ENCODE data around the gene RPL28.
"Not testable (repeated sequence)": the region's sequence is repeated elsewhere in the genome, so short reads cannot be mapped to it uniquely, and the experiment has no call there.

The RPL28 gene

DNA sequence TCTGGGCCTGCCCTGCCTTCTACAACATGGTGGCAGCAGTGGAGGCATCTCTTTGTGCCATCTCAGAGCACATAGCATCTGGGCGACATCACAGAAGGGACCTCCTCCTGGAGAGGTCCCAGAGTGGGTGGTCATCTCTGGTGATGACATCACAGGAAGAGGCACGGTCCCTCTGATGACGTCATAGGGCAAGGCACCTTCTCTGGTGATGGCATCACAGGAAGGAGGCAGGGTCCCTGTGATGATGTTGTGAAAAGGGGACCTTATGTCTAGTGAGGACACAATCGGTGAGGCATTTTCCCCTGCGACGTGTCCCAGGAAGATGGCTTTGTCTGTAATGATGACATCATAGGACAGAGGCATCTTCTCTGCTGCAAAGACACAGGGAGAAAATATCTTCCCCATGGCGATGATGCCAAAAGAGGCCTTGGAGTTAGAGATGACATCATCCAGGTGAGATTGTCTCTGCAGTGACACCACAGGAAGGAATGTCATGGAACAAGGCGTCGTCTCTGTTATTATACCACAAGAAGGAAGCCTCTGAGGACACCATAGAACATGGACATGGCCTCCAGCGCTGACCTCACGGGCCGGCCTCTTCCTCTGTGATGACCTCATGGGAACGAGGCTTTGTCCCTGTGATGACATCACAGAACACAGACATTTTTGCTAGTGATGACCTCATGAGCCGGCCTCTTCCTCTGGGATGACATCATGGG lies 46.7 kb downstream of the RPL28 start:
- no peak for DNase-seq

DNA sequence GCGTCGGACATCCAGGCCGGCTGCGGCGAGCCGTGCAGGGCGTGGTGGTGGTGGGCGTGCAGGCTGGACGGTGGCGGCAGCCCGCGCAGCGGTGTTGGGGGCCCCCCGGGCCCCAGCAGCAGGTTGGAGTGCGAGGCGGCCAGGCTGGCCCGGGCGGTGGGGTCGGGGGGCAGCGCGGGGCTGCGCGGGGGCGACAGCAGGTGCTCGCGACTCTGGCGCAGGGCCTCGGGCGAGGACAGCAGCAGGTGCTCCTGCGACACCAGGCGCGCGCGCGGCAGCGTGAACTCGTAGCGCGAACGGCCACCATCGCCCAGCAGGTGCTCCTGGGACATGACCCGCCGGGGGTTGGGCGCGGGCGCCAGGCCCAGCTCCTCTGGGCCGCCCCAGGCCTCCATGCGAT lies 47.6 kb downstream of the RPL28 start:
- DNase-seq: no peak

DNA sequence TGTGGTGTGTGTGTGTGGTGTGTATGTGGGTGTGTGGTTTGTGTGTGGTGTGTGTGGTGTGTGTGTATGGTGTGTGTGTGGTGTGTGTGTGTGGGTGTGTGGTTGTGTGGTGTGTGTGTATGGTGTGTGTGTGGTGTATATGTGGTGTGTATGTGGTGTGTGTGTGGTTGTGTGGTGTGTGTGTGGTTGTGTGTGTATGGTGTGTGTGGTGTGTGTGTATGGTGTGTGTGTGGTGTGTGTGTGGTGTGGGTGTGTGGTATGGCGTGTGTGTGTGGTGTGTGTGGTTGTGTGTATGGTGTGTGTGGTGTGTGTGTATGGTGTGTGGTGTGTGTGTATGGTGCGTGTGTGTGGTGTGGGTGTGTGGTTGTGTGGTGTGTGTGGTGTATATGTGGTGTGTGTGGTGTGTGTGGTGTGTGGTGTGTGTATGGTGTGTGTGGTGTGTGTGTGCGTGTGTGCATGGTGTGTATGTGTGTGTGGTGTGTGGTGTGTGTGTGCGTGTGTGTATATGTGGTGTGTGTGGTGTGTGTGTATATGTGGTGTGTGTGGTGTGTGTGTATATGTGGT lies 48.7 kb downstream of the RPL28 start:
- no peak for DNase-seq

DNA sequence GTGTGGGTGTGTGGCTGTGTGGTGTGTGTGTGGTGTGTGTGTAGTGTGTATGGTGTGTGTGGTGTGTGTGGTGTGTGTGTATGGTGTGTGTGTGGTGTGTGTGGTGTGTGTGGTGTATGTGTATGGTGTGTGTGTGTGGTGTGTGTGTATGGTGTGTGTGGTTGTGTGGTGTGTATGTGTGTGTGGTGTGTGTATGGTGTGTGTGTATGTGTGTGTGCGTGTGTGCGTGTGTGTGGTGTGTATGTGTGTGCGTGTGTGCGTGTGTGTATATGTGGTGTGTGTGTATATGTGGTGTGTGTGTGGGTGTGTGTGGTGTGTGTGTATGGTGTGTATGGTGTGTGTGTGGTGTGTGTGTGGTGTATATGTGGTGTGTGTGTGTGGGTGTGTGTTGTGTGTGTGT lies 49.3 kb downstream of the RPL28 start:
- no peak for DNase-seq

DNA sequence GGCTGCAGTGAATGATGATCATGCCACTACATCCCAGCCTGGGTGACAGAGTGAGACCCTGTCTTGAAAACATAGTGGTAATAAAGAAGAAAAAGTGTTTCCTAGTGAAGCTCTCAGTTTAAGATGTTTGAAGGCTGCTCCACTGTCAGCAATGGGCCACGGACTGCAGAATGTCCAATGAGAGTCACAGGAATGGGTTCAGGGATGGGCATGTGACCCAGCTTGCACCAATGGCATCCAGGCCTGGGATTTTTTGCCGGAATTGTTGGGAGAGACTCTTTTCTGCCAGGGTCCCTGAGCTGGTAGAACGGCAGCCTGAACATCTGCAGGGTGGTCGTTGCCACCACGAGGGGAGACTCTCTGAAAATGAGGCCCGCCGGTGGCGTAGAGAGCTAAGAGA lies 51.1 kb downstream of the RPL28 start:
- DNase-seq: no peak

DNA sequence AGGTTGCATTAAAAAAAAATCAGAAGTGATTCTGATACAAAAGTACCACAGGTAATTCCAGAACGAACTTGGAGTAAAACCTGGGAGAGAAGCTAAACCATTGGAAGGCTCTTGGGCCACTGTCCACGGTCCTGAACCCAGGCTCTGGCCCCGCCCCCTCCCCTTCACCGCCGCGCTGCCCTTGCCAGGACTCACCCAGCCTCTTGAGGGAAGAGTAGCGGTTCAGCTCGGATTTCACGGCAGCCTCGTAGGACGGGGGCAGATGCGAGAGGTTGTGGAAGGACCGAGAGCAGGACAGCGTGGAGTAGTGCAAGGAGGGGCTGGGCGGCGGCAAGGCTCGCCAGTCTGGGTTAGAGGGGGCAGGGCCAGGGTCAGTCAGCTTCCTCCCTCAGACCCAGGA lies 51.7 kb downstream of the RPL28 start:
- no peak for DNase-seq

DNA sequence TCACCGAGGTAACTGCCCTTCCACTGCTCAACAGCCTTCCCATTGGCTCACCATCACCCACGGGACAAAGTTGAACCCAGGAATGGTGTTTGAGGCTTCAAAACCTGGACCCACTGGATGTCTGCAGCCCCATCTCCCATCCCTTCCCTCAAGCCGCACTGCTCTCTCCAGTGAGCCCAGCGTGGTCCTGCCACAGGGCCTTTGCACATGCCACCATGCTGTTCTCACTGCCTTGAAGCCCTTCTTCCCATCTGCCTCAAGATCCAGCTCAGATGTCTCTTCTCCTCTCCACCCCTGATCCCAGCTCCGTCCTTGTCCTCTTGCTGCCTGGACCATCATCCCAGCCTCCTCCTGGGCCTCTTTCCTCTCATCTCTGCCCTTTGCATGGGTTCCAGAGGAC lies 53.3 kb downstream of the RPL28 start:
- no peak for DNase-seq

DNA sequence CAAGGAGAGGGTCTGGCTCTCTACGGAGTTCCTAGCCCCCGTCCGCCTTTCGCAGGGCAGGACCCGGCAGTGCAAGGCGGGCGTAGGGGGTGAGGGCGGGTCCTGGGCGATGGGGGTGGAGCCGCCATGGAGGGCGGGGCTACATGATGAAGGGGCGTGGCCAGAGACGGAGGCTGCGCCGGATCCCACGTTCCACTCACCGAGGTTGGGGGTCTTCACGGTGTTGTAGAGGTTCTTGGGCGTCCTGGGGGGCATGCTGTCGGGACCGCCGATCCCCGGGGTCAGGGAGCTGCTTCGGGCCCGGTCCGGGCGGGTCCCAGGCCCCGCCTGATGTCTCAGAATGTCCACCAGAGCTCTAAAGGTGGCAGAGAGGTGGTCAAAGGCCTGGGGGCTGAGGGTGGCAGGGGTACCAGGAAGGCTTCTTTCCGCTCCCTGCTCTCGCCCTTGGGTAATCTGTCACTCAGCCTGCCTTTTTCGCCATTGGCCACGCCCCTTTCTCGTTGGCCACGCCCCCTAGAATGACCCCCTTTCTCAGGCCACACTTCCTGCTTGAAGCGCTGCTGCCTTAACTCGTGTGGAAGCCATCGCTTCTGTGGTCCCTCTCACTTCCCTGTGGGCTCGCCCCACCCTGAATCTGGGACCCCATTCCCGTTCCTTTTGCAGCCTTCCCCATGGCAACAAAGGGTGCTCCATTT lies 54.8 kb downstream of the RPL28 start:
- DNase-seq: no peak

DNA sequence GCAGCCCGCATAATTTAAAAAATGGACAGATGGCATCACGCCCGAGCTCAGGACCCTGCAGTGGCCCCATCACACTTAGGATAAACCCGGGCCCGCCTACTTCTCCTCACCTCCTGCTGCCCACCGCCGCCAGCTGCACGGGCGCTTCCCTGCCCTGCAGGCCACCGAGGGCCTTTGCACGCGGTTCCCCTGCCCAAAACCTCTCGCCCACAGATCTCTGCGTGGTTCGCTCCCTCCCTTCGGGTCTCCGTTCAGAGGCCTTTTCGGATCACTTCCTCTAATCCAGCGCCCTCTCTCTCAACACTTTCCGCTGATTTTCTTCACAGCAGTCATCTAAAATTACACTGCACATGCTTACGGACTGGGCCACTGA lies 55.6 kb downstream of the RPL28 start:
- no peak for DNase-seq

DNA sequence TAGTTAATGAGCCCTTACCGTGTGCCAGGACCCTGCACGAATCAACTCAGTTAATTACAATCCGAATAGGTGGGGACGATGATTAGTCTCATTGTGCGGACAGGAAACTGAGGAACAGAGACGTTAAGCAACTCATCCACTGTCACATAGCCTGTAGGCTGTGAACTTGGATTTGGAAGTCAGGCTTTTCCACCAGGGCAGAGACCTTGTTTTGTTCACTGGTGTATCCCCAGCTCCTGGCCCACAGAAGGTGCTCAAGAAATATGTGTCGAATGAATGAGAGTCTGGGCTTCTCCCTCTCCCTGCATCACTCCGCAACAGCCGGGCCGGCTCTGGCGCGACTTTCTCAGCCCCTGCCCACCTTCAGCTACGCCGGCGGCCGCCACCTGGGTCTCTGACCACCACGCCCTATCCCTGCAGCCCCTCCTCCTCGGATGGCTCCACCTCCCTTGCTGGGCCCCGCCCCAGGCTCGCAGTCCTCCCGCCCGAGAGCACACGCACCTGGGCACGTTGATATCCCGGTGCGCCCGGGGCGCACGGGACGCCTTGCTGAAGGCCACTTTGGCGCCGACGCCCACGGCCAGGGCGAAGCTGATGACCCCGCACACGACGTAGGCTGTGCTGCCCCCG lies 56.1 kb downstream of the RPL28 start:
- no peak for DNase-seq

DNA sequence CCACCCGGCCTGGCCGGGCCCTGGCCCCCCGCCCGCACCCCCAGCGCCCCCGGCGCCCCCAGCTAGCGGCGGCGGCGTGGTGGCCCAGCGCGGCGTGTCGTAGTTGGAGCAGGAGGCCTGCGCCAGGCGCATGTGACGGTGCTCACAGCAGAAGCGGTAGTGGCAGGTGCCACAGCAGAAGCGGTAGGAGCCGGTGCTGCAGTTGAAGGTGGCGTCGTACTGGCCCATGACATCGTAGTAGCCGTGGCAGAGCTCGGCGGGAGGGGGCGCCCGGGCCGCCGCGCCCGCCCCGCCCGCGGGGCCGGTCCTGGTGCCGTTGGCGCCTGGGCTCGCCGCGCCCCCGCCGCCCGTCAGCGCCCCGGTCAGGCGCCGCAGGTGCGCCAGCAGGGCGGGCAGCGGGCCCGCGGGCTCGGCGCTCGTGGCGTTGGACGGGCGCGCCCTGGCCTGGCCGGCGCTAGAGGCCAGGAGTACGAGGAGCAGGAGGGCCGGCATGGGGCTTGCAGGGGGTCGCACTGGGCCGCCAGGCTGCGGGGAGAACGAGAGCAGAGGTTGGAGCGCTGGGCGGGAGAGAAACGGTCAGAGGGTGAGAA lies 56.7 kb downstream of the RPL28 start:
- no peak for DNase-seq

DNA sequence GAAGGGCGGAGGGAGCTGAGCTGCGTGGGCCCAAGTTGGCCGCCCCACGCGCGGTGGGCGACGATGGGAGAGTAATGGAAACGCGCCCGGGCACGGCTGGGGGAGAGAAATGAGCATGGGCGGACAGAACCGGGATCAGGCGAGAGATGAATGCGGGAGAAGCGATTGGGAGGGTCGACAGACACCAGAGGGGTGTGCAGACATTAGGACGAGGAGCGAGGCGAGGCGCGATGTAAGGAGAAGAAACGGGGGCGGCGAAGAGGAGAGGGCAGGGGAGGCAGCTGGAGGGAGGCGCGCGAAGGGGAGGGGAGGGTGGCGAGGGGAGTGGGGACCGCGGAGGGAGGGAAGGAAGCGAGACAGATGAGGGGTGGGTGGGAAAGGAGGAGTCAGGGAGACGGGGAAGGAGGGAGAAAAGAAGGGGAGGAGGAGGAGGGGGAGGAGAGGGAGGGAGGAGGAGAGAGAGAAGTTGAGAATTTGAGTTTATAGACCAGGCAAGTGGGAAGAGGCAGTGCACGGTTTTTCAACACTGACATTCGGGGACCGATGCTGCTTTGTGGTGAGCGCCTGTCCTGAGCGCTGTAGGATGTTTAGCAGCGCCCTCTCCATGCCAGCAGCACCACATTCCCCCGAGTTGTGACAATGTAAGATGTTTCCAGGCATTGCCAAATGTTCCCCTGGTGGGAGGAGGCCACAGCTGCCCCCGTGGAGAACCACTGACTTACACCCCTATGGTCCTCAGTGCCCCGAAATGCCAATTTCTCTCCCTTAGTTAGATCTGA lies 57.5 kb downstream of the RPL28 start, which contains the start of gene SHISA7:
TSS of gene SHISA7 (minus strand) at position 256 of the 779 bp plus-strand sequence. CDS start 437 bp downstream, outside the sequence.
- no peak for DNase-seq

DNA sequence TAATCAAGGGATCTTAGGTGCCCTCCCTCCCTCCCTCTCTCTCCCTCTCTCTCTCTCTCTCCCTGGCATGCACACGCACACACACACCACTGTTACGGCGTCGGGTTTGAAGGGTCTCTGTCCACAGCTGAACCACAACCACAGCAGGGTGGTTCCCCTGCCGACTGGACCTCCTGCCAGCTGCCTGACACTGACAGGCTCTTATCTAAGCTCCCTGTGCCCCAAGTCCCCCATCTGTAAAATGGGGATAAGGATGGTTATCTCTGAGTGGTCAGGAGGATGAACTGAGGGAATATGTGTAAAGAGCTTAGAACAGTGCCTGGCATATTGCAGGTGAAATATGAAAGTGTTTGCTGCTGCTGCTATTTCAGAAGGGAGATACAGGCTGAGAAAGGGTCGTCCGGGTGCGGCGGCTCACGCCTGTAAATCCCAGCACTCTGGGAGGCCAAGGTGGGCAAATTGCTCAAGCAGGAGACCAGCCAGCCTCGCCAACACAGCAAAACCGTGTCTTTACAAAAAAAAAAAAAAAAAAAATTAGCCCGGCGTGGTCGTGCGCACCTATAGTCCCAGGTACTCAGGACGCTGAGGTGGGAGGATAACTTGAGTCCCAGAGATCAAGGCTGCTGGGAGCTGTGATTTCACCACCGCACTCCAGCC lies 58.2 kb downstream of the RPL28 start:
- no peak for DNase-seq

DNA sequence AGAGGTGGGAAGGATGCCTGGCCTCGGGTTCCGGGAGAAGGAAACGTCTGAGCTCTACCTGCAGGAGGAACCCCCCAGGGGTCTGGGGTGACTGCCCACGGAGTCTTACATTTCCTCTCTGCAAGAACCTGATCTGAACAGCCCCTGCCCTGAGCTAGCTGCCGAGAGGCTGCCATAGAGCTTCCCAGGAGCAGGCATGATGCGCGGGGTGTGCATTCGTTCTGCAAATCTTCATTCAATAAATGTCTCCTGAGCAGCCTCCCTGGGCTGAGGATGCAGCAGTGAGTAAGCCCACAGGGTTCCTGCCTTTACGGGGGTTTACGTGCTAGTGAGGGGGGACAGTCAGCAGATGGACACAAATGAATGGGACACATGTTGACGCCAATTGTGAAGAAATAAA lies 58.9 kb downstream of the RPL28 start:
- no peak for DNase-seq

DNA sequence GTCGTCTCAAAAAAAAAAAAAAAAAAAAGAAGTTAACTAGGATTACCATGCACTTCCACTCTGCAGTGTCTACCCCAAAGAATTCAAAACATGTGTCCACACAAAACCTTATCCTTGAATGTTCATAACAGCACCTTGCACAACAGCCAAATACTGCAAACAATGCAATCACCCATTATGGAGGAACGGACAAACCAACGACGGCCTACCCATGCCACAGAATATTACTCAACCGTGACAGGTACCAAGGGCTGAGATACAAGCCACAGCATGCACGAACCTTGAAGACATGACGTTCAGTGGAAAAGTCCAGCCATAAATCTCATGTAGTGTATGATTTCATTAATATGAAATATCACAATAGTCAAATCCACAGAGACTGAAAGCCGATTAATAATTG lies 60.3 kb downstream of the RPL28 start:
- no peak for DNase-seq

DNA sequence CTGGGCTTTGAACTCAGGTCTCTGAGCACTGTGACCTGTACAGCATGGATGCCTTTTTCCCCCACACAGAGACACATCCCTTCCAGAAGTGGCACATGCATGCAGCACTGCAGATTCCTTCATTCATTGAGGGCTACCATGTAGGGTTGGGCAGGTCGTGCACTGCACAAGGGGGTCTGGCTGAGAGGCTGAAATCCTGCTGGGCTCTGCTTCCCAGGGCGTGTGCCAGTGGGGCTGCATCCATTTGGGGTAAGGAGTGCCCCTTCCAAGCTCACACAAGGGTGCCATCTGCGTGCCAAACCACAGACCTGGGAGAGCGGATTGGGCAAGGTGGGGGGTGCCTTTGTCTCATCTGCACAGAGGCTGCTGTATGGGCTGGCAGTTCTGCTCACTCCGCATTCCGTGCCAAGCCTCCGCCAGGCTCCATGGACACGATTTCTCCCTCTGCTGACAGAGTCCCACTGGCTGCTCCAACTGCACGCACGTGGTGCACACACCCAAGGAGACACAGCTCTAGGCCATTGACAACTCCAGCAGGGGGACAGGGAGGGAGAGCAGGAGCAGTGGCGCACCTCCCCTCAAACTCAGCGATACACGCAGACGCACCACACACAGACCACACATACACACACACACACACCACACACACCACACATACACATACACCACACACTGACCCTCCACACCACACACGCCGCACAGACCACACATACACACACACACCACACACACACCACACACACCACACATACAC lies 61.9 kb downstream of the RPL28 start:
- DNase-seq: no peak

DNA sequence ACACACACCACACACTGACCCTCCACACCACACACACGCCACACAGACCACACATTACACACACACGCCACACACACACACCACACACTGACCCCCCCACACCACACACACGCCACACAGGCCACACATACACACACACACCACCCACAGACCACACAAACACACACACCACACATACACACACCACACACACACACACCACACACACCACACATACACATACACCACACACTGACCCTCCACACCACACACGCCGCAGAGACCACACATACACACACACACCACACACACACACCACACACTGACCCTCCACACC lies 62.4 kb downstream of the RPL28 start:
- not testable (repeated sequence) for DNase-seq

DNA sequence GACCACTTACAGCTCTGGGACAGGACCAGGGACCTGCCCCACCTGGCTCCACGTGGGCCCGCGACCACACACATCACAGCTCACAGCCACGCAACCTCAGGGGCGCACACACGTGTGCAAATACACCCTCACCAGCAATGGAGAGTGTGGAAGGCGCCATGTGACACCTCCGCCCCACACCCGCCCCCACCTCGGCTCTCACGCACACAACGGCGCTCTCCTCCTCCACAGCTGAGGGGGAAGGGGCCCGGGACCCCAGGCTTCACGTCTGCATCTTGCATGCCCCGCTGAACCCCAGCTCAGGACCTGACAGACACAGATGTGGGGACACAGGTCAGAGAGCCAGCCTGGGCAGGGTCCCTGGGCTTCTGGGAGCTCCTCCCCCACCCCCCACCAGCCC lies 63.7 kb downstream of the RPL28 start:
- no peak for DNase-seq

DNA sequence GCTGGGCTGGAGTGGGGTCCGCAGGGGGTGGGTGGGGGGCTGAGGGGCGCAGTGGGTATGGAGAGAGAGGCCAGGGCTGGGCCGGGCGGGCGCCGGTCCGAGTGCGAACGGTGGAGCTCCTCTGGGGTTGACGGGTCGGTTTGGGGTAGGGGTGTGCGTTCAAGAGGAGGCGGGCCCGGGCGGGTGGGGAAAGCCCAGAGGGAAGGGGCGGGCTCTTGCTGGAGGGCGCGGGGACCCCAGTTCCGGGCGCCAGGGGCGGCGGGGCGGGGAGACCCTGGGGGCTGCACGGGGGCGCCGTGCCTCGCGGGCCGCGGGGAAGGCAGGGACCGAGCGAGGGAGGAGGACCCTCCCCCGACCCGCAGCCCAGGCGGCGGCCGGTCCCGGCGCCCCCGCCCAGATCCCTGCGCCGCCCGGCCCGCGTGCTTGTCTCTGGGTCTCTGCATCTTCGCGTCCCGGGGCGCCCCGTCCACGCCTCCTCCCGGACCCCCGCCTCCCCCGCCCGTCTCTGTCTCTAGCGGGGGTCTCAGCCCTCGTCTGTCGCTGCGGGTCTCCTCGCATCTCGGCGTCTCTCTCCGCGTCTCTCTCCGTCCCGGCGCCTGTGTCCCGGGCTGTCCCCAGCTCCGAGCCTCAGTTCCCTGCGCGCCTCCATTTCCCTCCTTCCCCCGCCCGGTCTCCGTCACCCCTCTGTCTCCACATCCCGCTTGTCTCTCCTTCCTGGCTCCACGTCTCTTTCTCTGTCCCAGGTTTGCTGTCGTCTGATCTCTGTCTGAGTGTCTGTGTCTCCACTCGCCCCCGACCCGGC lies 65.6 kb downstream of the RPL28 start:
- no peak for DNase-seq

DNA sequence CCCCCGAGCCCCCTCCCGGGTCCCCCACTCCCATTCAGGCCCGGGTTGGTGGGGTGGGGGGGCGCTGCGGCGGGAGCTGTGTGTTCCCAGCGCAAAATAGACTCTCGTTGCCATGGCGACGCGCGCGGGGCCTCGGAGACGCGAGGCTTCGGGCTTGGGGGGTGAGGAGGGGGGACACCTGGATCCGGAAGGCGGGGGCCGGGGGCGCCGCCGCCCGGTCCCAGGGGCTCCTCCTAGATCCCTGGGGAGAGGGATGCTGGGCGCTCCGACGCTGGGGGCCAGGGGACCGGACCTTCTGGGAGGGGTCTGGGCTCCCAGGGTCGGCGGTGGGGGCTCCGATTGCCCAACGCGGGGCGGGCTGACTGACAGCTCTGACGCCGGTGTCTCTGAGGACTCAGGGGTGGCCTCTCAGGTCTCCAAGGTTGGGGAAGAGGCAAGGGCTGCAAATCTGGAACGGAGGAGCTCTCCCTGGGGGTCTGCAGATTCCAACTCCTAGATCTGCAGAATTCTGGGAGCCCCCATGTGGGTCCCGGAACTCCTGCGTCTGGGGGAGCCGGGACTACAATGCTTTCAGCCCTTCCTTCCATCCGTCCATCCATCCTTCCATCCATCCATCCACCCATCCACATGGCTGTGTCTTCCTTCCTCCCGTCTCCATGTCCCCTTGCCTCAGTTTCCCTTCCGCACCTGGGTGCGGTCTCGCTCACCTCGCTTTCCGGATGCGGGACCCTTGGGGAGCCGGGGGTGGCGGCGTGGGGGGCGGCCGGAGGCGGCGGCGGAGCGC lies 66.4 kb downstream of the RPL28 start:
- no peak for DNase-seq

Measured in NCI-H2081 treated with DMSO at 0.1 percent for 48 hours (cell line).